Activated naive CD4-positive, alpha-beta T cell treated with Interleukin-2 at 50 U/mL for 16 hours (primary cell): ENCODE results near the gene USP53.
"Not testable (repeated sequence)": the region's sequence is repeated elsewhere in the genome, so short reads cannot be mapped to it uniquely, and the experiment has no call there.

Experiments
- DNase-seq: peaks from one replicate; pipeline ENCODE4 v3.0.0-alpha.2; 2020

USP53 gene

DNA sequence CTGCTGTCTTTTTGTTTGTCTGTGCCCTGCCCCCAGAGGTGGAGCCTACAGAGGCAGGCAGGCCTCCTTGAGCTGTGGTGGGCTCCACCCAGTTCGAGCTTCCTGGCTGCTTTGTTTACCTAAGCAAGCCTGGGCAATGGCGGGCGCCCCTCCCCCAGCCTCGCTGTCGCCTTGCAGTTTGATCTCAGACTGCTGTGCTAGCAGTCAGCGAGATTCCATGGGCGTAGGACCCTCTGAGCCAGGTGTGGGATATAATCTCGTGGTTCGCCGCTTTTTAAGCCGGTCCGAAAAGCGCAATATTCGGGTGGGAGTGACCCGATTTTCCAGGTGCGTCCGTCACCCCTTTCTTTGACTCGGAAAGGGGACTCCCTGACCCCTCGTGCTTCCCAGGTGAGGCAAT, 67.0 kb downstream of the USP53 start:
- not testable (repeated sequence) for DNase-seq

DNA sequence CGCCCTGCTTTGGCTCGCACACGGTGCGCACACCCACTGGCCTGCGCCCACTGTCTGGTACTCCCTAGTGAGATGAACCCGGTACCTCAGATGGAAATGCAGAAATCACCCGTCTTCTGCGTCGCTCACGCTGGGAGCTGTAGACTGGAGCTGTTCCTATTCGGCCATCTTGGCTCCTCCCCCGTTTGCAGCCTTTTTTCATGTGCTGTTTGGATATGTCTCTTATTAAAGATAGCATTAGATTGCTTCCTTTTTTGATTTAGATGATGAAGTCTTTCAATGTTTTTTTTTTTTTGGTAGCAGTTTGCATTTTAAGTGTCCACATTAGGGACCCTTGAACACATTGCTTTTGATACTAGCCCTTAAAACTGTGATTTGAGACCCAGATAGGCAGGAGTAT, 67.4 kb downstream of the USP53 start:
- not testable (repeated sequence) for DNase-seq

DNA sequence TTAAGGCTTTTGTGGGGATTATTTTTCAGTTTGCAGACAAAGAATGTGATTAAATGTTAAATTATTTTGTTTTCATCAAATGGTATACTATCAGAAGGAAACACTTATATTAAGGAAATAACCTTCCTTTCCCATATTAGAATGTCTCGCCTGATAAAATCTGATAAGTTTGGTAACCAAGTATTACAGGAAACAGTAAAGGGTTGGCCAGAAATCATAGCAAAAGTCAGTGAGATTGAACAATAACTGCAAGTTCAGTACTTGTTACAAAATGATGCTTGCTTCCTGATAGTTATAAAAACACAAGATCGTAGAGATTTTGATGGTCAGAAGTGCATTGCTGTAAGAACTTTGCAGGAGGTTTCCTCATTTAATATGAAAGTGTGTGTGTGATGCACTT, 68.9 kb downstream of the USP53 start:
- DNase-seq: no peak

DNA sequence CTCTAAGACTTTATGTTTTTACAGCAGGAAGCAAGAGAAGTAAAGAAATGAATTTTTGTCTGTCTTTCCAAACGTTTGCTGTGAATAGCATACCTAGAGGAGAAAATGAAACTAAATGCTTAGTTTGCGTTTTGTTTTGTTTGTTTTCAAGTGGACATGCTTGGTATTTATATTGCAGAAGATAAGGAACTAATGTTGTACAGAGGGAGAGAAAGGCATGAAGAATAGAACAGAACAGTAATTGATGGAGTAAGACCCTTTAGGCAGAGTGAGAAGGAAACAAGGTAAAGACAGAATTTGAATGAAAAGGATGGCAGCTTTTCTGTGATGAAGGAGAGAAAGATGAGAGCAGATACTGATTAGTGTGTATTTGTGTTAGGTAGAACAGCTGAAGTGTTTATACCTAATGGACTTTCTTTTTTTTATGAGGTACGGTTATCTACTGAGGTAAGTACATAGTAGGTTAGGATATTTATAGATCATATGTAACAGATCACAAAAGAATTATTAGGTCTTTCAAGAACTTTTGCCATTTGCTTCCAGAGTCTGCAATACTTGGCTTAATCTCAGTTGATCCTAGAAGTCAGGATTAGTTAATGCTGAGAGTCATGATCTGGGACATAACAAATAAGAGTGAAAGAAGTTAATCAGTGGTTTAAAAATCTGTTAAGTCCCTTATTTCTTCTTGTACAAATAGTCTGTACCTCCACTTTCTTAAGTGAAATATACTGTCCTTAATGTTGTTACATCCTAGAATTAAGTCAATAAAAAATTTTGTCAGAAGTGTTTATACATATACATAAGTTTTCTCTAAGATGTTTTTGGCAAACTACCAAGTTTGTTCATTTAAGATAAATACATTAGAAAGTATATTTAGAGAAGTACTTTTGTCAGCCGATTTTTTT, 72.6 kb downstream of the USP53 start:
- no peak for DNase-seq

DNA sequence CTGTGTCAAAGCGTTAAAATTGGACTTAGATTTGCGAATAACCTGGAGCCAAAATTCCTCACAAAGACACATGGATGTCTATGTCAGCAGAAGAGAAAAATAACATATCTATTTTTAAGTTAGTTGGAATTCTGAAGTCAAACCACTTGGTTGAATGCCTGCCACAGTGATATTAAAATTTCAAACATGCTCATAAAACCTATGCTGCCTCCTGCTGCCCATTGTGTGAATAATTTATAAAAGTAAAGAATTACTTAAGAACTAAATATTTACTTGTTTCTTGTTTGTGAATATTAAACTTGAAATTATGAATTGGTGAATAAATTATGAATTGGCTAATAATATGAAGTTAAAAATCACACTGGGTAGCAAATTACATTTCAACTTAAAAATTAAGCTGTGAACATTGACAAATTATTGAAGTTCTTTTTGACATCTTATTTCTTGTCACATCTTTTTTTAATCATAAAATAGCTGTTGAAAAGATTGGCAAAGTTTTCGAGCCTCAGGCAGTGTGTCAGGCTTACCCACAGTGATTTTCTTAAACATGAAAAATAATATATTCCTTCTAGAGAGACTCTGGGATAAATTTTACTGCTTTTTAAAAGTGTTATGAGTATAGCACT, 74.0 kb downstream of the USP53 start:
- DNase-seq: no peak

DNA sequence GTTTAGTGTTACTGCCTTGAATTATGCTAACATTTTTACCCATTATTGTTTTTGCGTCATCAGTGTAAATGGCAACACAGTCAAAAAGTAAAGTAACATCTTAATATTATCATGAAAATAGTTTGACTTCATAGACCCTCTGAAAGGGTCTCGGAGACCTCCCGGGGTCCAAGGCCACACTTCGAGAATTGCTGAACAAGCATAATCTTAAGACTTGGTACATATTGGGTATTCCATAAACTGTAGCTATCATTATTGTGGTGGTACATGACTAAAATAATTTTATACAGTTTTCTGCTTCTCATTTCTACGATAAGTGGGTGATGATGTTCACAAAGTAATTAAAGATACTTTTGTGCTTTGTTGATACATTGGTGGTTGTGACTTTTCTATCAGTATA, 76.8 kb downstream of the USP53 start:
- no peak for DNase-seq

DNA sequence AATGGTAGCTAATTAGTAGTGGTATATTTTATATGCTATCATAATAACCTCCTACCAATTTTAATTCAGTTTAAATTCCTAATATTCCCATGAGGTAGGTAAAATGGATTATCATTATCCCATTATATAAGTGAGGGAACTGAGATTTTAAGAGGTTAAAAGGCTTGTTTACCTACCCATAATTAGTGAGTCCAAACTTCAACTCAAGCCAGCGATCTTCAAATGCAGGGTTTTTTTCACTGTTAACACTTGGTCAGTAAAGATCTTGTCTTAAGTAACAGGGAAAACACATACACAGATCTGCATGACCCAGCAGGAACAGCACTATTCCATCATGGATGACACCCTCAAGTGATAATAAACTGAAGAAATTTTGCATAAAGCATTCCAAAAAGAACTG, 78.1 kb downstream of the USP53 start:
- no peak for DNase-seq

DNA sequence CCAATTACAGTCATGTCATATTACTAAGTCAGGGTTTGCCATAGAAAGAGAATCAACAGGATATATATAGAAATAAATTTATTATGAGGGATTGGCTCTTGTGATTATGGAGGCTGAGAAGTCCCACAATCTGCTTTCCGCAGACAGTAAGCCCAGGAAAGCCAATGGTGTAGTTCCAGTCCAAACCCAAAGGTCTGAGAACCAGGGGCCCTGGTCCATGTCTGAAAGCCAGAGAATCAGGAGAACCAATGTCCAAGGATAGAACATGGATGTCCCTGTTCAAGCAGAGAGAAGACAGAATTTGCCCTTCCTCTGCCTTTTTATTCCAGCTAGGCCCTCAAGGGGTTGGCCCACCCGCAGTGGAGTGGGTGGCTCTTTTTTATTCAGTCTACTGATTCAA, 83.8 kb downstream of the USP53 start:
- DNase-seq: no peak

DNA sequence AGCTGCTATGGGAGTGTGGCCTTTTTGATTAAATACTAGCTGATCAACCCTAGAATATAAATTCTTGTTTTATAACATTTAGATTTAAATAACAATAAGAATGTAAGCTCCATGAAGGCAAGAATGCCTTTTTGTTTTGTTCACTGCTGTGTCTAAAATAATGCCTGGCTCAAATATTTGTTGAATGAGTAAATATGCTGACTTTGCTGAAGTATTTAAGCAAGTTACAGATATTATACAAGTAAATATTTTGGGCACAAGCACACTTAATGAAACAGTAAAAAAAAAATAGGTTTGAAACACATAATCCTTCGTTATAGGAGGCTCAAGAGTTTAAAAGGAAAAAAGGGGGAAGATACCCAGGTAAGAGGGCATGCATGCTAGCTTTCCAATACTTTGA, 85.3 kb downstream of the USP53 start:
- no peak for DNase-seq

DNA sequence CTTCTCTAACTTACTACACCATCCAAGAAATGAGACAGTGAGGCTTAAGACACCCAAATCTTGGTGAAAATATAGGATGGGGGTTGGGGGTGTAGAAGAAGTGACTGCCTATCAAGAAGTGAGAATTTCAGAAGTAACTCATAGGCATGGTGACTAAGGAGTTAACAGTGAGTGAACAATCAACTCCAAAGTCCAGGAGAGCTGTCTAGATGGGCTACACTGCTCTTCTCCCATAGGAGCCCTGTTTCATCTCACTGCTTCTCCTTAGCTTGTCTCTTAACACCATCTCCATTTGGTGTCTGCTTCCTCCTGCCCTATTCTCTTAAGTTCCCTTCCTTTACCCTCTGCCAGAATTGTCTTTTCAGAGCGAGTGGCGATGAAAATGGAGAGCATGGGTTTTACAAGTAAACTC, 86.8 kb downstream of the USP53 start:
- DNase-seq: no peak

DNA sequence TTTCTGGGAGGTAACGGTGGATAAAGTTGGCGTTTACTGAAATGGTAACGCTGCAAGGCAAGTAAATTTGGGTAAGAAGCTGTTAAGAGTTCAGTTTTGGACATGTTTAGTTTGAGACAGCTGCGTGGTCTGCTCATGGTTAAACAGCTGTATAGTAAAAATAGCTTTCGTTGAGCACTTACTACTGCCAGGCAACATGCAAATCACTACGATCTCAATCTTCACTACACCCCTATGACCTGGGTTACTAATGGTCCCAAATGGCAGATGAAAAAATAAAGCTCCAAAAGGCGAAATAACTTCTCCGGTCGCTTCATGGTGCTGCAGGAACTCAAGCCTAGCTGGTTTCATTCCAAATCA, 87.2 kb downstream of the USP53 start:
- no peak for DNase-seq

DNA sequence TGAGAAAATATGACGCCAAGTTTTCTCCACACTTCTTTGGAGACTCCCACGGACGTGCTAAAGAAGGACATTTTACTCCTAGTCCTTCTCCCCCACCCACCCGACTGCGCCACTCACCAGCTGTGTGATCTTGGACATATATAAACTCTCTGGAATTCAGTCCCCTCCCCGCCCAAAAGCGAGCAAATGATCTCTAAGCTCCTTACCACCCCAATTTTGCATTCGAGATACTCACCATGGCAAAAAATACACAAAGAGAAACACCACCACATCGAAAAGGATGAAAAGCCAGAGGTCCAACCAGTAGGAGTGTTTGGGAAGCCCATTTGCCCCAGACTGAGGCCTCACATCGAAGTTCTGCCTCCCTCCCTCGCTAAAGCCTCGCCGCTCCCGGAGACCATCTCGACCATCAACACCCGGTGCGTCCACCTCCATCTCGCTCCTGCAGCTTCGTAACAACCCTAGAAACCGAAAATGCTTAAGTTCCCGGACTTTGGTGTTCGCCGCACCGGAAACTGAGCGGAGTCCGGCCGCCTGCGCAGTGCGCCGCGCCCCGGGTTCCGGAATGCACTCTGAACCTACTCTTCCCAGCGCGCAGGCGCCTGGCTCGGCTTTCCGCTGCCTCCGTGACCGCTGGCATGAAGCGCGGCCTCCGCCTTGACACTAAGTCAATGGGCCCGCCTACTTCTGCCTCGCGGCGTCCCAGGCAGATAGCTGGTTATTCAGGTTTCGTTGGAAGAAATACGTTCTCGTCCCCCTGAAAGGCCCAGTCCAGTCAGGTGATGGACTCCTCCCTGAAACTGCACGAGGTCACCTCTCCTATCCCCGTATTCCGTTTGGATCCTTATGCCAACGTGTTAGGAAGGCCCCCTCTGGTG, 87.8 kb downstream of the USP53 start:
- peak; percentile 92 for DNase-seq

DNA sequence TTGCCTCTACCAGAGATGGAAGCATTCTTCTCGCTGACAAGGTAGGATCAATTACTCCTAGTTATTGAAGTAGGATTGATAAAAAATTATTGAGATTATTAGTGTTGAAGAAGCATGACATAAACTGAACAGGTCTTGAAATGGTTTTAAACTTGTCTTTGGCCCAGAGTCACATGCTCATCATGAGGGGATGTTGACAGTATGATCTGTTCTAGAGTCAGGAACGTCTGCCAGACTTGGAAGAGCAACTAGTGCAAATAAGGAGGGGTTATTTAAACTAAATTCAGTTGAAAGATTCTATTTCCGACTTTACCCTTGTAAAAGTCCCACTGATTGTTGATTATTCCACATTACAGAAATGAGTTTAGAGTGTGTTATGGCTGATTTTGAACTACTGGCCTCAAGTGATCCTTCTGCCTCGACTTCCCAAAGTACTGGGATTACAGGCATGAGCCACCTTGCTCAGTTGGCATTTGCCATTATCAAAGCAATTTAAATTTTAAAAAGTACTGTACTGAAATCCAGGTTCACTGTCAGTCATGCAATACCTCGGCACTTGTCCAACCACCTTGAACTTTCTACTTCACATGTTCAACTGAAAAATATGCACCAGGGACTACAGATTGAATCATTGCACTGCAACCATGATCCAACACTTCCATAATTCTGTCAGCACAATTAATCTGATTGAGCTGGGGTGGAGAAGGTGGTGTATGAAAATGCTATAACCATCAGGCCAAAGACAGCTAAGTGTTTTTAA, 89.7 kb downstream of the USP53 start:
- DNase-seq: no peak

DNA sequence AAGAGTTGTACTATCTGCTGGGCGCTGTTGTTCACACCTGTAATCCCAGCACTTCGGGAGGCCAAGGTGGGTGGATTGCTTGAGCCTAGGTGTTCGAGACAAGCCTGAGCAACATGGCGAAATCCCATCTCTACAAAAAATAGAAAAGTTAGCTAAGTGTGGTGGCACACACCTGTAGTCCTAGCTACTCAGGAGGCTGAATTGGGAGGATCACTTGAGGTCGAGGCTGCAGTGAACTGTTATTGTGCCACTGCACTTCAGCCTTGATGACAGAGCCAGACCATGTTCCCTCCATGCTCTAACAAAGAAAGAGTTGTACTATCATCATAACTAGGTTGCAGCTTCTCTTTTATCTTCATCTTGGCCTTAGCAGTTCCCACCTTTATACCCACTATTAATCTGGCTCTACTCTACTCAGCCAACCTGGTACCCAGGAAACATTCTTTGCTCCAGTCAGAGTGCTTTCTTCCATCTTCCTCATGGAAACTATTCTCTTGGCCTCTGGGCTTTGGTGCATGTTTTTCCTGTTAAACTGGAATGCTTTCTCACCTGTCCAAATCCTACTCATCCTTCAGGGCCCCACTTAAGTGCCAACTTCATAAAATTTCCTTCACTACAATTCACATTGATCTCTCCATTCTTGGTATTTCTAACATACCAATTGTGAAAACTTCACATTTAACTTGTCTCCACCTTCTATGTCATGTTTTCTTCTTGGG, 91.2 kb downstream of the USP53 start:
- no peak for DNase-seq

DNA sequence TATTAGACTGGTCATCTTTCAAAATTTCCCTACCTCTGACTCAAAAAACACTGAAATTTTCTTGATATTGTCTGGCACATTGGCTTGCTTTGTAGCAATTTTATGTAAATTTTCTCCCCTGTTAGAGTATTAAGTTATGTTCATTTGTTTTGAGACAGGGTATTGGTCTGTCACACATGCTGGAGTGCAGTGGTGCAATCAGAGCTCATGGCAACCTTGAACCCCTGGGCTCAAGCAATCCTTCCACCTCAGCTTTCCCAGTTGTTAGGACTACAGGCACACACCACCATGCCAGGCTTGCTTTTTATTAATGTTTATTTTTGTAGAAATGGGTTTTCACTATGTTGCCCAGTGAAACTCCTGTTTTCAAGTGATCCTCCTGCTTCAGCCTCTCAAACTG, 91.9 kb downstream of the USP53 start:
- no peak for DNase-seq

DNA sequence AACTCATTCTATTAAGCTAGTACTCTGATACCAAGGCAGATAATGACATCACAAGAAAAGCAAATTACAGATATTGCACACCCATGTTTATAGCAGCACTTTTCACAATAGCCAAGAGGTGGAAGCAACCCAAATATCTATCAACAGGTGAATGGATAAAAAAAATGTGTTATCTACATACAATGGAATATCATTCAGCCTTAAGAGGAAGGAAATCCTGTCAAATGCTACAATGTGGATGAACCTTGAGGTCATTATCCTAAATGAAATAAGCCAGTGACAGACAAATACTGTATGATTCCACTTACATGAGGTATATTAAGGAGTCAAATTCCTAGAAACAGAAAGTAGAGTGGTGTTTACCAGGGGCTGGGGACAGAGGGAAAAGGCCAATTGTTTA, 95.1 kb downstream of the USP53 start:
- no peak for DNase-seq

DNA sequence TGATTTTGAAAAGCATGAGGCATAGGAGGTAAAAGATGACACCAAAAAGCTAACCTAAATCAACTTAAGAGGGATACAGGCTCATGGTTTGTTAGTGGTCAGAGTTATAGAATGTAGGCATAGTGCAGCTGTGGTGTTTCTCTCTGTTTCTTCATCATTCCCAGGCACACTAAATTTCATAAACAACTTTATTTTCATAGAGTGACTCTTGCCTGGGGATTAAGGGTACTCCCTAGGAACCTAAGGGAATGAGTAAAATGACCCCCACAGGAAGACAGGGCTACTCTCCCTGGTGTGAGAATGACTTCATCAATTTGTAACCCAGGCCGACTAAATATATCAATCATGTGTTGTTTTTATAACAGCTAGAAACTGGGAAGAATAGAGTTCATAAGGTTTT, 98.3 kb downstream of the USP53 start:
- no peak for DNase-seq

DNA sequence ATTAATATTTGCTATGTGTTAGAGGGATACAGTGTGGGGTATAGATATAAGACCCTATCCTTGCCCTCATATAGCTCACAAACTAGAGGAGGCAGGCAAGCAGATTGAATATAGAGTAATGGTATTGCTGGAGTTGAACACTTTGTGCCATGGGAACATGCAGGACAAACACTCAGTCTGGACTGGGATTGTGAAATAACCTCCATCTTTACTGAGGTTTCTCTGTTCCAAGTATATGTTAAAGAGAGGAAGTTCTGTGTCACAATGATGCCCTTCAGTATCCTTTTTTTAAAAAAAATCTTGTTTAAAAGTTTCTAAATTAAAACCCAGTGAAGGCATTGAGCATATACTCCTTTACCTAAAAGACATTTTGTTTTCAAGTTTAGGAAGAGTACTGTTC, 100.7 kb downstream of the USP53 start:
- no peak for DNase-seq

DNA sequence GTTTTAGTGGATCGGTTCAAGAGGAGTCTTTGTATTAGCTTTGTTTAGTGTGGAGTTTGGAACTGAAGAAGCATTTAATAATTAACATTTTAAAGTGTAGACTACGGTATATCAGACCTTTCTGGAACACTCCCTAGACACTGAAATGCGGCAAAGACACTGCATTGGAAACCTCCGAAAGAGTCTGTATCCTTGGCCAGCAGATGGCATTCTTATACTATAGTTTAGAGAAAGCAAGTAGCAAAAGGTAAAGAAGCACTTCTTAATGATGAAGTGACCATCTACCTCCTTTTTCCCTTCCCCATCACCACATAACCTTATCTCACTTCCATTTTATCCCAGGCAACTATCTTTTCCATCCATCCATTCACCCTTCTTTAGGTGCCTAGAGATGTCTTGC, 101.8 kb downstream of the USP53 start:
- no peak for DNase-seq

DNA sequence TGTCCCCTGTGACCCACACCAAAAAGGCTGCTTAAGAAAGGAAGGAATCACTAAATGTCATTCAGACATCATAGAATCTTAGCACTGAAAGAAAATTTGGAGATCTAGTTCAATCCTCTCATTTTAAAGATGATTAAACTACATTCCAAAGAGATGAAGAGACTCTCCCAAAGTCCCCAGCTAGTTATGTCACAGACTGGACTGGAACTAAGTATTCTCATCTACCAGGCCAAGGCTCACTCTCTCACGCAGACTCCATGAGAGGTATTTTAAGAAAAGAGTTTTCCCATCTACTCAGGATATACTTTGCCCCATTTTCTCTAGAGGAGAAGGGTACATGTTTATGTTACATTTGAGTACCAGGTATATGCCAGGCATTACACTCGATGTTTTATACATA, 102.5 kb downstream of the USP53 start:
- no peak for DNase-seq

DNA sequence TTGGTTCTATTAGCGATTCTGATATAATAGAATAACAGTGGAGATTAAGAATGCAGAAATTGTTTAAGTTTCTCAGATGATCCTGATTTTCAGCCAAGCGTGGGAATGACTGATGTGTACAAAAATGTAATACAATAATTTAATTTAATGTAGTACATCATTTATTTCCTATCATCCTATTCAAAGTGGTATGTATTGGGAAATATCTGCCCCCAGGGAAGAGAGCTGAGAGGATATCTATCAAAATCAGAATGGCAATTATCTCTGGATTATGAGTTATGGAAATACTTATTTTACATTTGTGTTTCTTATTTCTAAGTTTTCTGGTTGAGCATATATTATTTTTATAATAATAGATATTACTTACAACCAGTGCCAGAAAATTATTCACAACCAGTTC, 105.5 kb downstream of the USP53 start:
- no peak for DNase-seq
